IMR-90 (cell line): ENCODE results near the gene IL19.

Source experiments
- CHD1 ChIP-seq: IDR thresholded peaks from 2 replicates; pipeline ENCODE4 v1.6.1; 2012; ENCODE audit warnings: low read depth, low read length, improper control_type of control experiment
- CTCF ChIP-seq: conservative IDR thresholded peaks from 2 replicates; pipeline ENCODE4 v1.5.1; 2012; ENCODE audit warnings: mild to moderate bottlenecking, low read depth, low read length, improper control_type of control experiment
- ELK1 ChIP-seq: fragments of 150-350 bp; IDR thresholded peaks from 2 replicates; pipeline ENCODE4 v1.6.1; 2016; ENCODE audit warnings: low read depth, mild to moderate bottlenecking, low read length, moderate library complexity, borderline replicate concordance
- FOS ChIP-seq: fragments of 150-350 bp; IDR thresholded peaks from 2 replicates; pipeline ENCODE4 v1.6.1; 2016; ENCODE audit warnings: low read depth, low read length
- MAZ ChIP-seq: IDR thresholded peaks from 2 replicates; pipeline ENCODE4 v1.6.1; 2012; ENCODE audit warnings: low read depth, mild to moderate bottlenecking, low read length, improper control_type of control experiment, moderate library complexity, borderline replicate concordance
- MXI1 ChIP-seq: IDR thresholded peaks from 2 replicates; pipeline ENCODE4 v1.6.1; 2012; ENCODE audit warnings: low read depth, mild to moderate bottlenecking, low read length, moderate library complexity, borderline replicate concordance
- NFE2L2 ChIP-seq: fragments of 150-350 bp; IDR thresholded peaks from 2 replicates; pipeline ENCODE4 v1.6.1; 2016; ENCODE audit warnings: low read depth, mild to moderate bottlenecking, low read length
- POLR2A ChIP-seq: IDR thresholded peaks from 2 replicates; pipeline ENCODE4 v1.6.1; 2012; ENCODE audit warnings: mild to moderate bottlenecking, low read depth, low read length
- RCOR1 ChIP-seq: IDR thresholded peaks from 2 replicates; pipeline ENCODE4 v1.6.1; 2012; ENCODE audit warnings: mild to moderate bottlenecking, low read length, improper control_type of control experiment; ENCODE audit not compliant: insufficient replicate concordance
- RFX5 ChIP-seq: IDR thresholded peaks from 2 replicates; pipeline ENCODE4 v1.8.0; 2012; ENCODE audit warnings: low read depth, mild to moderate bottlenecking, low read length, moderate library complexity
- SMC3 ChIP-seq: fragments of 150-350 bp; IDR thresholded peaks from 2 replicates; pipeline ENCODE4 v1.6.1; 2016; ENCODE audit warnings: low read depth, mild to moderate bottlenecking, antibody characterized with exemption, low read length, moderate library complexity
- USF2 ChIP-seq: fragments of 150-350 bp; IDR thresholded peaks from 2 replicates; pipeline ENCODE4 v1.6.1; 2017; ENCODE audit warnings: mild to moderate bottlenecking, antibody characterized with exemption, low read length, low read depth

GRCh38 chr1:206797534-206798383, 27.2 kb downstream of the IL19 start:
- no peak for TF ChIP-seq RFX5
- peak; percentile 25; the same call in 1 of the 2 replicates for TF ChIP-seq CTCF
- no peak for TF ChIP-seq POLR2A
- no peak for TF ChIP-seq FOS
- no peak for TF ChIP-seq MXI1
- TF ChIP-seq CHD1 = no peak
- no peak for TF ChIP-seq USF2
- no peak for TF ChIP-seq ELK1
- TF ChIP-seq MAZ = no peak
- no peak for TF ChIP-seq RCOR1
- no peak for TF ChIP-seq SMC3
- no peak for TF ChIP-seq NFE2L2
